NCI-H2171 treated with DMSO at 0.1 percent for 48 hours (cell line): Measurements from ENCODE around the gene ZDHHC1.

ENCODE experiments used
- DNase-seq: peaks from one replicate; lab custom pipeline; 2025; lab: John Stamatoyannopoulos, UW

ZDHHC1 gene

GRCh38 chr16:67447508-67448076 is 31.3 kb upstream of the ZDHHC1 start:
- DNase-seq = peak; percentile 19

- DNase-seq = no peak
These were observed 30.8 kb upstream of the ZDHHC1 start for GRCh38 chr16:67446968-67447507.

- DNase-seq = no peak
These were observed 29.9 kb upstream of the ZDHHC1 start for GRCh38 chr16:67445913-67446907.

GRCh38 chr16:67445441-67445912 is 29.2 kb upstream of the ZDHHC1 start:
- DNase-seq = no peak

- no peak for DNase-seq
These were observed 28.8 kb upstream of the ZDHHC1 start for GRCh38 chr16:67445126-67445426.

- no peak for DNase-seq
These were observed 28.2 kb upstream of the ZDHHC1 start for GRCh38 chr16:67444259-67445125.

GRCh38 chr16:67443265-67443664 is 27.0 kb upstream of the ZDHHC1 start:
- no peak for DNase-seq

GRCh38 chr16:67442581-67443255 is 26.4 kb upstream of the ZDHHC1 start:
- no peak for DNase-seq

- no peak for DNase-seq
These were observed 25.6 kb upstream of the ZDHHC1 start for GRCh38 chr16:67441907-67442306.

GRCh38 chr16:67441271-67441753 is 25.0 kb upstream of the ZDHHC1 start:
- DNase-seq = peak; percentile 93

GRCh38 chr16:67438824-67439393 is 22.6 kb upstream of the ZDHHC1 start:
- DNase-seq = no peak

- no peak for DNase-seq
These were observed 22.0 kb upstream of the ZDHHC1 start for GRCh38 chr16:67438098-67438791.

GRCh38 chr16:67437513-67437912 is 21.2 kb upstream of the ZDHHC1 start:
- DNase-seq = no peak

- no peak for DNase-seq
These were observed 20.4 kb upstream of the ZDHHC1 start for GRCh38 chr16:67436640-67437193.

GRCh38 chr16:67435758-67436164 is 19.5 kb upstream of the ZDHHC1 start:
- no peak for DNase-seq

GRCh38 chr16:67433131-67433719 is 16.9 kb upstream of the ZDHHC1 start:
- no peak for DNase-seq

GRCh38 chr16:67432506-67432890 is 16.2 kb upstream of the ZDHHC1 start:
- no peak for DNase-seq

- DNase-seq = peak; percentile 24
These were observed 15.7 kb upstream of the ZDHHC1 start for GRCh38 chr16:67431775-67432505.
